Erythroblast (primary cell): ENCODE data around the gene ZNFX1.

Experiments
- GATA1 ChIP-seq: IDR thresholded peaks from 2 replicates; pipeline ENCODE4 v1.6.1; 2011; ENCODE audit warnings: low read depth, mild to moderate bottlenecking, control low read depth, low read length, moderate library complexity
- POLR2A ChIP-seq: IDR thresholded peaks from 2 replicates; pipeline ENCODE4 v1.6.1; 2011; ENCODE audit warnings: mild to moderate bottlenecking, low read length

DNA sequence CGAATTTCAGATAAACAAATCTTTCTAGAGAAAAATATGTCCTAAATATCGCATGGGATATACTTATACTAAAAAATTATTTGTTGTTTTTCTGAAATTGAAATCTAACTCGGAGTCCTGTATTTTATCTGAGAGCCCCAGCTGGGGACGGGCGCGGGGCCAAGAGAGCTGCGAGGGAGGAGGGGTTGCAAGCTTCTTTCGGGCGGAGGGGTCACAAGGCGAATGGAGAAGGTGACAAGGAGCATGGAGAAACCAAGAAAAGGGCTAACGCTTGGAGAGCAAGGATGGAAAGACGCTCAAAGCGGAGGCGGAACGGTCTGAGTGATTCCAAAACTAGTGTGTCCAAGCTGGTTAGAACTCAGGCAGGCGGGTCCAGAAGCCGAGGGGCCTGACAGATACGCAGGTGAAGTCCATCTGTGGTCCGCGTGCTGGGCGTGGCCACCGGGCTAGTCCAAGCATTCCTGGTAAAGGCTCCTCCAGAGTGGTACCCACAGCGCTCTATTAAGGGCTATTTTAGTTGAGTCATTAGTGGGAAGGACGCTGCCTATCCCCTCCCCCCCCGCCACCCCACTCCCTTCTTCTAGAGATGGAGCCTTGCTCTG, 41.5 kb upstream of the ZNFX1 start:
- TF ChIP-seq POLR2A = no peak
- TF ChIP-seq GATA1 = no peak
